Left lung (tissue), 10 donors: ENCODE results near the gene PHACTR3. TPM values are rescaled to one million over a fixed set of nuclear protein-coding genes. Genes with fewer than 3 reads are reported as not detected.

Experiments
- ATAC-seq: fragments of 200-7000 bp; cut with Tn5 transposase; one replicate; pipeline ENCODE4 v1.9.1; 2020; ENCODE audit warnings: moderate library complexity
- DNase-seq, 4 donors: peaks; one replicate each; pipeline ENCODE4 v3.0.0-alpha.2; 2013 to 2020
- H3K27ac ChIP-seq, 2 donors: fragments of 200-600 bp; sonication (generic) in 1 of 2; one replicate each; pipeline versions ENCODE4 v1.5.0 to v1.8.0; 2020 to 2021
- H3K27me3 ChIP-seq, 2 donors: fragments of 200-600 bp; sonication (generic) in 1 of 2; one replicate each; pipeline versions ENCODE4 v1.5.0 to v1.8.0; 2020 to 2021
- H3K36me3 ChIP-seq, 2 donors: fragments of 200-600 bp; sonication (generic) in 1 of 2; one replicate each; pipeline versions ENCODE4 v1.5.0 to v1.8.0; 2020 to 2021
- H3K4me1 ChIP-seq, 2 donors: fragments of 200-600 bp; one replicate each; pipeline ENCODE4 v1.8.0; 2021
- H3K4me3 ChIP-seq, 2 donors: fragments of 200-600 bp; sonication (generic) in 1 of 2; one replicate each; pipeline versions ENCODE4 v1.5.0 to v1.8.0; 2020 to 2021; ENCODE audit warnings: mild to moderate bottlenecking in 1 of 2
- H3K9me3 ChIP-seq, 2 donors: fragments of 200-600 bp; sonication (generic) in 1 of 2; one replicate each; pipeline versions ENCODE4 v1.5.0 to v1.8.0; 2020 to 2021
- CTCF ChIP-seq, 2 donors: fragments of 200-600 bp; sonication (generic) in 1 of 2; IDR thresholded peaks; one replicate each; pipeline versions ENCODE4 v1.5.0 to v1.8.0; 2021; ENCODE audit warnings: antibody characterized with exemption in 2 of 2
- intact Hi-C, 2 donors: fragments of 100-400 bp; cut with DNase I; formaldehyde crosslinking; loops; one replicate each; pipeline versions ENCODE4 v1.11.2 to v1.14.2; 2022
- polyA plus RNA-seq, 6 donors: library from polyadenylated mRNA; unstranded; fragments of 120-200 nt; gene quantifications; one replicate each; pipeline ENCODE4 v1.2.1, GENCODE V29; 2013; ENCODE audit not compliant: insufficient read length in 6 of 6
- total RNA-seq, 2 donors: library from RNA; stranded (reverse); fragmentation: NEBNext Ultra II Directional; extraction: Animal tissue kit (Norgen Biotek cat#: 25700); gene quantifications; one replicate each; pipeline ENCODE4 v1.2.1, GENCODE V29; 2021
- donor health status: DM: no; HTN: yes; CAD: no.
- donor health status: DM: no; HTN: no; CAD: no.

PHACTR3 gene
- total and polyA plus RNA-seq, 8 donors: 3.5 to 14.5 (median 4.4) TPM

GRCh38 chr20:59770851-59771250 is 166.5 kb downstream of the PHACTR3 start:
- Histone ChIP-seq H3K27ac (no peak overlapping the region), H3K36me3 (no peaks in the 10 kb centered on the region), H3K9me3 (no peaks in the 10 kb centered on the region), H3K27me3 (peaks cover 0 to 8% of the 10 kb centered on the region in 2 donors), H3K4me3 (no peak overlapping the region), H3K4me1 (no peaks in the 10 kb centered on the region)
- DNase-seq (peak in 1 of 4 donors; percentile 63), ATAC-seq (no peak)
- no peak for TF ChIP-seq CTCF (IDR thresholded peaks at IDR 0.05)
- intact Hi-C loops: no loop called here

- no peaks in the 10 kb centered on the region for H3K9me3 ChIP-seq
- peaks cover 0 to 6% of the 10 kb centered on the region in 2 donors for H3K27me3 ChIP-seq
- no peak overlapping the region for H3K4me3 ChIP-seq
- peak in 1 of 4 donors; percentile 42 for DNase-seq
- no peaks in the 10 kb centered on the region for H3K4me1 ChIP-seq
- H3K36me3 ChIP-seq: no peaks in the 10 kb centered on the region
- TF ChIP-seq CTCF (IDR thresholded peaks at IDR 0.05): no peak
- peak; percentile 51 for ATAC-seq
- intact Hi-C loops: no loop called here
- H3K27ac ChIP-seq: no peak overlapping the region
These were observed 167.4 kb downstream of the PHACTR3 start for GRCh38 chr20:59771506-59772372.

GRCh38 chr20:59772373-59772705 is 168.0 kb downstream of the PHACTR3 start:
- ATAC-seq (no peak), DNase-seq (peak in 1 of 4 donors; percentile 2)
- intact Hi-C loops: no loop called here
- no peaks in the 10 kb centered on the region for H3K36me3 ChIP-seq
- H3K27me3 ChIP-seq: peaks cover 0 to 6% of the 10 kb centered on the region in 2 donors
- H3K4me3 ChIP-seq: no peak overlapping the region
- no peaks in the 10 kb centered on the region for H3K4me1 ChIP-seq
- H3K27ac ChIP-seq: no peak overlapping the region
- H3K9me3 ChIP-seq: no peaks in the 10 kb centered on the region
- TF ChIP-seq CTCF (IDR thresholded peaks at IDR 0.05): no peak

- no peak overlapping the region for H3K4me3 ChIP-seq
- no peak for TF ChIP-seq CTCF (IDR thresholded peaks at IDR 0.05)
- no peaks in the 10 kb centered on the region for H3K36me3 ChIP-seq
- H3K9me3 ChIP-seq: no peaks in the 10 kb centered on the region
- H3K4me1 ChIP-seq: no peaks in the 10 kb centered on the region
- DNase-seq (peak in 1 of 4 donors; percentile 63), ATAC-seq (no peak)
- intact Hi-C loops: no loop called here
- no peak overlapping the region for H3K27ac ChIP-seq
- peaks cover 0 to 6% of the 10 kb centered on the region in 2 donors for H3K27me3 ChIP-seq
These were observed 168.9 kb downstream of the PHACTR3 start for GRCh38 chr20:59772931-59773913.

GRCh38 chr20:59774204-59774641 is 169.9 kb downstream of the PHACTR3 start:
- TF ChIP-seq CTCF (IDR thresholded peaks at IDR 0.05): no peak
- H3K36me3 ChIP-seq: no peaks in the 10 kb centered on the region
- H3K27ac ChIP-seq: no peak overlapping the region
- no peak overlapping the region for H3K4me3 ChIP-seq
- ATAC-seq (no peak), DNase-seq (peak in 1 of 4 donors; percentile 39)
- no peaks in the 10 kb centered on the region for H3K9me3 ChIP-seq
- H3K4me1 ChIP-seq: no peaks in the 10 kb centered on the region
- intact Hi-C loops: no loop called here
- peaks cover 0 to 6% of the 10 kb centered on the region in 2 donors for H3K27me3 ChIP-seq
